GM19193 (cell line): ENCODE measurements around the gene GTF3C2.

Experiments used
- POLR2A ChIP-seq: IDR thresholded peaks from 4 replicates; pipeline ENCODE4 v1.6.1; 2011; ENCODE audit not compliant: insufficient read depth, insufficient read length; ENCODE audit errors: extremely low read depth

Gene GTF3C2

DNA sequence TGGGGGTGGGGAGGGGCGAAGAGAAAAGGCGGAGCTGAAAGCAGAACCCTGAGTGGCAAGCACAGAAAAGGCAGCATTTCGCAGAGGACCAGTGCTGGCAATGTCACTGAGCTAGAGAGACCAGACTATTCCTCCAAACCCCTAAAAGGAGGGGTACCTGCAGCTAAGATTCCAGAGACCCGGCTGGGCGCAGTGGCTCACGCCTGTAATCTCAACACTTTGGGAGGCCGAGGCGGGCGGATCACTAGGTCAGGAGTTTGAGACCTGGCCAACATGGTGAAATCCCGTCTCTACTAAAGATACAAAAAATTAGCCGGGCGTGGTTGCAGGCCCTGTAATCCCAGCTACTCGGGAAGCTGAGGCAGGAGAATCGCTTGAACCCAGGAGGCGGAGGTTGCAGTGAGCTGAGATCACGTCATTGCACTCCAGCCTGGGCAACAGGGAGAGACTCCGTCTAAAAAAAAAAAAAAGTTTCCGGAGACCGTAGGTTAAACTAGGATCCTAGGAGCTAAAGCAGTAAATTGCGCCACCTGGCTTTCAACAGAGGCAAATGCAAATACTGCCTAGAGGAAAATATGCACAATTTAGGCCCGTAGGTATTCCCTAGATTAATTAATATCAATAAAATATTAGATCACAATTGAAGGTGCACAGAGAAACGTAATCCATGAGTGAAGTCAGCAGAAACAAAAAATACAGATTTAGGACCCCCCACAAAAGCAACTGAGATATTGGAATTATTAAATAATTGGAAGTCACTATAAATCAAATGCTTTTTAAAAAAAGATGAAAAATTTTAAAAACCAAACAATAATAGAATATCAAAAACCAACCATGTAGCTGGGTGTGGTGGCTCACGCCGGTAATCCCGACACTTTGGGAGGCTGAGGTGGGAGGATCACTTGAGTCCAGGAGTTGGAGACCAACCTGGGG is 53.2 kb downstream of the GTF3C2 start:
- TF ChIP-seq POLR2A = no peak

DNA sequence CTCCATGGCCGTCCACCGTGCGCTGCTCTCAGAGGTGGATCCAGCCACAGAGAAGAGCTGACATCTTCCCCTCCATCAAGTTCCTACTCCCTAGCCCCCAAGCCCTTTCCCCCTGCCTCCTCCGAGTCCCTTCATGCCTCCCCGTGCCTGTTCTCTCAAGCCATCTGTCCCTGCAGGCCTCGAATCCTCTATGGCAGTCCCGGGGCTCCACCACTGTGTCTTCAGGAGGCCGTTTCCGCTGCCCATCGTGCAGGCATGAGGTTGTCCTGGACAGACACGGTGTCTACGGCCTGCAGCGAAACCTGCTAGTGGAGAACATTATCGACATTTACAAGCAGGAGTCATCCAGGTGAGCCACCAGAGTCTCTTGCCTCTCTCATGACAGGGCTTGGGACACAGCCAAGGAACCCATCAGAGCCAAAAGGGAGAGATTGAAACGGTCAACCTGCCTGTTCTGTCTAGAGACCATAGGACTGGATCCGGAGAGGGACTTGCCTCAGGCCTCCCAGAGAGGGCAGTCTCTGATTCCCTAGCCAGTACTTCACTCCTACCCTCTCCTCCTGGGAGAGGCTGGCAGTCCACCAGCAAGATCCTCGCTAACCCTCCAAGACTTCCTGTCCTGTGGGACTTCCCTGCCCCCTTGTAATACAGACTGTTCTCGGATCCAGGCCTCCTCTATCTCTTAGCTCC is 58.0 kb downstream of the GTF3C2 start:
- no peak for TF ChIP-seq POLR2A

DNA sequence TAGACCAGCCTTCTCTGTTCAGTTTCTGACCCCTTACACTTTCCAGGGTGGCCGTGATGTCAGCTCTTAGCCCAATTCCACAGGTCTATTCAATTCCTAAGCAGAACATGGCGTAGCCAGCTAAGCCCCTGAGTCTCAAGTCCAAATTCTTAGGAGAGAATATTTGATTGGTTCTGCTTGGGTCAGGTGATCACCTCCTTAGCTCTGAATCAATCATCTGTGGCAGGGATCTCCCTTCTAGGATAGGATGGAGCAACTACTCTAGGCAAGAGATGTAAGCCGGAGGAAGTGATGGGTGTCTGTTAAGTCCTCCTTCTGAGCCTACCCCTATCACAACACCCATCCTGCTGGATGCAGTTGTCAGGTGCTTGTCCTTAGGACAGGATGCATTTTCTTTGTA is 59.4 kb downstream of the GTF3C2 start:
- no peak for TF ChIP-seq POLR2A

DNA sequence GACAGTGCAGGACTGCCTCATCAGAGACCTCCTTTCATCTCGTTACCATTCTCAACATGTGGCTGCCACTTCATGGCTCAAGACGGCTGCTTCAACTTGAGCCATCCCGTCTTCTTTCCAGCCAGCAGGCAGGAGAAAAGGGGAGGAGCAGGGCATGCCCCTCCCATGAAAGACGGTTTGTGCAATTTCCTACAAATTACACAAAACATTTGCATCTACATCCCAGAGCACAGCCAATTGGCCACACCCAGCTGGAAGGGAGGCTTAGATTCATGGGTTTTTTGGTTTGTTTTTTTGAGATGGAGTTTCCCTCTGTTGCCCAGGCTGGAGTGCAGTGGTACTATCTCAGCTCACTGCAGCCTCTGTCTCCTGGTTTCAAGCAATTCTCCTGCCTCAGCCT is 60.1 kb downstream of the GTF3C2 start:
- TF ChIP-seq POLR2A = no peak

DNA sequence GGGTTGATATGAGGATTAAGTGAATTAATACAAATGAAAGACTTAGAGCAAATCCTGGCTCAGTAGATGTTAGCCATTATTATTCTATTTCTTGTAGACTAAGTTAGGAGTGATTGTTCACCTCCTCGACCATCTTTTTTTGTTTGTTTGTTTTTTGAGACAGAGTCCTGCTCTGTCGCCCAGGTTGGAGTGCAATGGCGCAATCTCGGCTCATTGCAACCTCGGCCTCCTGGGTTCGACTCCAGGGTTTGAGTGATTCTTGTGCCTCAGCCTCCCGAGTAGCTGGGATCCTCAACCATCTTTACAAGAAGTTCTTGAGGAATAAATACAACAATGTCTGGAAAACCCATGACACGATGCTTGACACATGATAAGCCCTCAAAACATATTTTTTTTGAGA is 61.6 kb downstream of the GTF3C2 start:
- TF ChIP-seq POLR2A = no peak

DNA sequence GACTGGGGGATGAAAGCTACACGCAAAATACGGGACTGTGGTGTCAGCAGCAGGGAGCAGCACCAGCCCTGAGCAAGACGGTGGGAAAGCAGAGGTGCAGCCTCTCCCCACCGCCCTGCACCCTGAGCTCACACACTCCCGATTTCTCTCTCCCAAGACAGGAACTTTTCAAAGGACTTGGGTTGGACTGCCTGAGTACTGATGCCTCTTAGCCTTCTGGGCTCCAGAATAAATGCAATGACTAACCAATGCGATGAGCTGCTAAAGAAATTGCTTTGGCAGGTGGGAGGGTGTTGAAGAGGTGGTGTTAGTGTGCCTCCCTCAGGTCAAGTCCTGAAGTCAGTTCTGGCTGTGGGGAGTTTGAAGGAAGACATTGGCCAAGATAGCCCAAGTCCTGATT is 64.7 kb downstream of the GTF3C2 start:
- no peak for TF ChIP-seq POLR2A

DNA sequence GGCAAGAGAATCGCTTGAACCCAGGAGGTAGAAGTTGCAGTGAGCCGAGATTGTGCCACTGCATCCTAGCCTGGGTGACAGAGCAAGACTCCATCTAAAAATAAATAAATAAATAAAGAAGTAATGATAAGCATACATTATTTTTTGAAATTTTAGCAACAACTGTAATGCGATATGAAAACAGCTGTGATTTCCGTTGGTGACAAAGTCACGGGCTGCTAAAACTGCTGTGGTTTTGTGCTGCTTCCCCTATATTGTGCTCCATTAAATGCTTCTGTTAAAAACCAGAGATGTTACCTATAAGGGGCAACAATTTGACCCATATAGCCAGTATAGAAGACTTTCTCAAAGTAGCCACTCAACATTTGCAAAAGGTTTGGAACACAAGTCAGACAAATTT is 66.0 kb downstream of the GTF3C2 start:
- TF ChIP-seq POLR2A = no peak

DNA sequence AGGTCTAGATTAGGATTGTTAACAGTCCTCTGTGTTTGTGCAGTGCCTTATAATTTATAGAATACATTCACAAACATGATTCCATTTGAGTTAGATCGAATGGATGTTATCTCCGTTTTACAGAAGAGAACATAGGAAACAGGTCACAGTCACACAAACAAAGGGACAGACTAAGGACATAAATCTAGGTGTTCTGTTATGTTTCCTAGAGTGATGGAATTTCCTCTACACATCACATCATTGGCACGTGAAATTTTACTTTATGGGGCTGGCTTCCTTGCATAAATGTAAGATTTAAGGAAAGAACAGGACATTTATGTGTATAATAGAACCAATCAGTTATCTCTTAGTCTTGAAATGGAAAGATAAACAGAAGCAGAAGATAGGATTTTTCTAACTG is 68.0 kb downstream of the GTF3C2 start:
- no peak for TF ChIP-seq POLR2A

DNA sequence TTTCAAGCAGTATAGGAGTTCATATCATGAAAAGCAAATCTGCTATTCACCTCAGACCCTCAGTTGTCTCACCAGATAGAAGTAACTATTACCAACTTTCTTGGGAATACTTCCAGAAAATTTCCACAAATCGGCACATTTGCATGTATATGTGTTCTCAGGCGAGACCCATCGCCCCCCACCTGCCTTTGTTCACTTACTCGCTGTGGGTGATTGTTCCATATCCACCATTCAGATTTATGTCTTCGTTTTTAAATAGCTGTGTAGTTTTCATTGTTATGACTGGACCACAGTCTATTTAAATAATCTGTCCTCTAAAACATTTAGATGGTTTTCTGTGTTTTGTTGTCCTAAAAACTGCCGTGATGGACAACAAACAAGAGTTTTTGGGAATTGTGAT is 71.1 kb downstream of the GTF3C2 start:
- no peak for TF ChIP-seq POLR2A

DNA sequence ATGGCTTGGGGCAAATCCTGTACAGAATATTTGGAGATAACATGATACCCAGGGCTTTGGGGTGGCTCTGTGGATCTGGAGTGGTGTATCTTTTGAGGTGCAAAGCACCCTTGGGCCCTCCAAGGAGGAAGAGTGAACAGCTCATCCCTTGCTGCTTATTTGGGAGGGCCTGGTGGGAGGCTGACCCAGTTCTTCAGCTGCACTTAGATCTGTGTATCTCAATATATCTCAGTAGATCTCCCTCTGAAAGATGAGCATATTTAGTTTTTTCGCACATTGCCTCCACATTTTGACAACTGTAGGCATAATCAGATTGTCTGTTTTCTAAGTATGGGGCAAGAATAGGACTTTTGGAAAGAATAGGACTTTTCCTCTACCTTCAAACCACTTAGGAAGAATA is 71.6 kb downstream of the GTF3C2 start:
- TF ChIP-seq POLR2A = no peak

DNA sequence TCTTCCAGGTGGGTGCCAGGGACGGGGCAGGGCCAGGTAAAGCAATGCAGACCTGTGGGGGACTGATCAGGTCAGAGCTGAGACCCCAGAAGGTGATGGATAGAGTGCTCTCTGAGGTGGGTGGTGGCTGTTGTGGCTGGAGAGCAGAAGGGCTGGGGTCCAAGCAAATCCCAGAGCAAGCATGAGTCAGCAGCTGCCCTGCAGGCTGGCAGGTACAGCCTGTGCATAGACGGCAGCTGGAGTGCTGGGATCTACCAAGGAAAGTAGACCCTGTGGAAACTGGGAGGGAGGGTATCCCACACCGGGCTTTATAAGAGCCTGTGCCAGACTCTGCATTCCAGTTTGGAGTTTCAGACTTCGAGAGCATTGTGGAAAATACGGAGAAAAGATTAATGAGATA is 73.7 kb downstream of the GTF3C2 start:
- TF ChIP-seq POLR2A = no peak

DNA sequence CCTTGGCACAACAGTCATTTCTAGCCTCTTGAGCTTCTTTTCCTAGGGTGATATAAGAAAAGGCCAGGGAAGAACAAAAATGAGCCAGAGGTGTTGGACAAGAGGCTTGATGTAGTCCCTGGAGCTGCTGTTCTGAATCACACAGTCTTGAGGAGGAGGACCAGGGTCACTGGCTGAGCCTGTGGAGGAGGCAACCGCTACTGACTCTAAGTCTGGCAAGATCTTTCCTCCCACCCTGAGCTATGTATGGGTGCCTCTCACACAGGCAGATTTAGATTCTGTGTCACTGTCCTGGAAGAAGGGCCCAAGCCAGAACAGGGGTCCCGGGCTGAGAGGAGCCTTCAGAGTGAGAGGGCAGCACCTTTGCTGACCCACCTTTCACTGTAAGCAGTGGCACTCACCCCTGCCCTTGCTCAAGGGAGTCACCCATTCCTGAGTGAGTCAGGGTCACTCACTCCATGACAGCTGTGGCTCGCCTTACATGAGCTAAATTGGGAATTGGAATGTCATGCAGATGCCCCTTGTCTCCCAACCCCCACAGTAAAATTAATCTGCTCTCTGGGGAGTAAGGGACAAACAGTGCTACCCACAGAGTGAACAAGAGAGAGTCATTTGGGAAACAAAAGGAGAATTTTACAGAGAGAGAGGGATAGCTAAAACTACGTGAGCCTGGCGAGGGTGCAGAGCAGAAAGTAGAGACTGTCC is 74.6 kb downstream of the GTF3C2 start, which contains the start of gene TRIM54:
Gene TRIM54 (plus strand): TSS at position 575 of the 705 bp plus-strand sequence. CDS start 303 bp downstream, outside the sequence.
- TF ChIP-seq POLR2A = no peak

DNA sequence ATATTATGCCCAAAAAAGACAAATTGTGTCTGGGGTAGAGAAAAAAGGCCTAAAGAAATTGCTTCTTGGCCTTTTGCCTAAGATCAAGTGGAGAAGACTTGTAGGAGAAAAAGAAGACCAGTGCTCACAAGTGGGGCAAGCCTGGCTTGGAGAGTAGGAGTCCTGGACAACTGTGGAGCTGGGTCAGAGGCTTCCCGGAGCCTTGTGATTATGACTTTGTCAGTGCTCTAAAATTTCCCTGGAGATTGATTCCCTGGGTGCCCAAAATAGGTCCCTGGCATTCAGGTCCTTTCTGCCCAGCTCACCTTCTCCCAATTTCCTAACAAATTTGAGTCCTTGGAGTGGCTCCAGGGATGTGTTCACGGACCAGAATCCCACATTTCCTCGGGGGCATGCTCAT is 75.1 kb downstream of the GTF3C2 start:
- TF ChIP-seq POLR2A = no peak

DNA sequence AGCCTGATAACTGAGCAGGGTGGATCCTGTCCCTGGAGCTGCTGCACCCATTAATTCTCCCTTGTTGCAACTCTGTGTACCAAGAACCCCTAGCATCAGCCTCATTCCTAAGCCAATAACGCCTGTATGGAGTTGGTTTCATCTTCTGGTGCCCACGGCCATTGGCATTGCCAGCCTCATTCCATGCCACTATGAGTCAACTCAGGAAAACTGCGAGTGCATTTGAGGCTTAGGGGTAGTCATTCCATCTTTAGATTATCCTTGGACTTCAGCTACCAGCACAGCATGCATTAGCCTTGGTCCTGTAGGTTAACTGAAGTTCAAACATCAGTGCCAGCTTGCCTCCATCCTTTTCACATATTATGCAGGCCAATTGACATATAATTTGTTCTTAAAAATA is 75.7 kb downstream of the GTF3C2 start:
- no peak for TF ChIP-seq POLR2A

DNA sequence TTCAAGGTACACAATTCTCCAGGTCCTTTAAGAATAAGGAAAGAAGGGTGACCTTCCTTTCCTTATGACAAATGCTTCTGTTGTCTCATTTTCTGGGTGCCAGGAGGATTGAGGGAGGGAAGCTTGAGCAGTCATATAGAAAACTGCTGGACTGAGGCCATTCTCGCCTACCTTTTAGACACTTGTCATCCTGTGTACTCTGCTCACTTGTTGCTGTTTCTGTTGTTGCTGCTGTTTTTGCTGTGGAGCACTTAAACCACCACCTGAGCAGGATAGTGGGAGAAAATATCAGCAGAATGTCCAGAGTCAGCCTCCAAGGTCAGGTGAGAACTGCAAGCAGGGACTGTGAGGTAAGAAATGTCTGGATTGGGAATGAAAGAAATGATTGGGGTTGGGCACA is 78.6 kb downstream of the GTF3C2 start:
- TF ChIP-seq POLR2A = no peak
